Neuronal stem cell (in vitro differentiated cells): ENCODE data around the gene ABCB4.
A peak's percentile ranks its signal among the peaks of the same experiment; 100 is the strongest.

Experiments
- DNase-seq: peaks from one replicate; pipeline ENCODE4 v3.0.0-alpha.2; 2013; ENCODE audit warnings: low spot score
- H2AFZ ChIP-seq: one replicate; pipeline ENCODE4 v1.6.1; 2013; ENCODE audit warnings: mild to moderate bottlenecking, low read length, inconsistent platforms
- H2AK5ac ChIP-seq: 2 replicates; pipeline ENCODE4 v1.6.1; 2013; ENCODE audit warnings: low read depth, mild to moderate bottlenecking, inconsistent platforms, low read length, moderate library complexity, mixed read lengths
- H2BK120ac ChIP-seq: 2 replicates; pipeline ENCODE4 v1.6.1; 2013; ENCODE audit warnings: low read depth, mild to moderate bottlenecking, inconsistent platforms, low read length, moderate library complexity, mixed read lengths
- H2BK12ac ChIP-seq: one replicate; pipeline ENCODE4 v1.6.1; 2013; ENCODE audit warnings: low read length, inconsistent platforms
- H2BK15ac ChIP-seq: 2 replicates; pipeline ENCODE4 v1.6.1; 2013; ENCODE audit warnings: mild to moderate bottlenecking, low read length, inconsistent platforms, mixed read lengths
- H2BK5ac ChIP-seq: one replicate; pipeline ENCODE4 v1.6.1; 2013; ENCODE audit warnings: inconsistent platforms, mild to moderate bottlenecking, low read length, moderate library complexity
- H3K14ac ChIP-seq: one replicate; pipeline ENCODE4 v1.6.1; 2013; ENCODE audit warnings: low read length, inconsistent platforms
- H3K18ac ChIP-seq: 2 replicates; pipeline ENCODE4 v1.6.1; 2013; ENCODE audit warnings: low read length, inconsistent platforms
- H3K23ac ChIP-seq: 2 replicates; pipeline ENCODE4 v1.6.1; 2013; ENCODE audit warnings: low read depth, mild to moderate bottlenecking, mixed read lengths, low read length, inconsistent platforms; ENCODE audit not compliant: poor library complexity
- H3K27ac ChIP-seq: replicated peaks from 3 replicates; pipeline ENCODE4 v1.5.1; 2013; ENCODE audit warnings: low read length, inconsistent platforms
- H3K27me3 ChIP-seq, 3 experiments: 2 replicates each; pipeline ENCODE4 v1.6.1; 2013; ENCODE audit warnings: low read length in 3 of 3, mild to moderate bottlenecking in 2 of 3, inconsistent platforms in 1 of 3, low read depth in 1 of 3, mixed read lengths in 1 of 3, moderate library complexity in 1 of 3; ENCODE audit not compliant: control insufficient read depth in 3 of 3, insufficient read depth in 3 of 3
- H3K36me3 ChIP-seq, 2 donors: replicated peaks in 1 of 2; 2 replicates each; pipeline ENCODE4 v1.6.1; 2013; ENCODE audit warnings: low read length in 2 of 2; ENCODE audit not compliant: control insufficient read depth in 2 of 2, insufficient read depth in 2 of 2
- H3K4ac ChIP-seq: 2 replicates; pipeline ENCODE4 v1.6.1; 2013; ENCODE audit warnings: inconsistent platforms, mild to moderate bottlenecking, low read length, moderate library complexity
- H3K4me1 ChIP-seq, 2 donors: 1 replicate in 1 of 2; 2 replicates in 1 of 2; pipeline ENCODE4 v1.6.1; 2013; ENCODE audit warnings: low read length in 2 of 2, low read depth in 1 of 2; ENCODE audit not compliant: control insufficient read depth in 2 of 2, insufficient read depth in 1 of 2
- H3K4me2 ChIP-seq: one replicate; pipeline ENCODE4 v1.6.1; 2013; ENCODE audit warnings: mild to moderate bottlenecking, low read length, inconsistent platforms; ENCODE audit not compliant: insufficient read depth, poor library complexity, severe bottlenecking
- H3K4me3 ChIP-seq, 2 donors: 2 replicates each; pipeline ENCODE4 v1.5.1; 2013; ENCODE audit warnings: low read length in 2 of 2, mild to moderate bottlenecking in 2 of 2, inconsistent platforms in 1 of 2, moderate library complexity in 1 of 2
- H3K79me1 ChIP-seq: one replicate; pipeline ENCODE4 v1.6.1; 2013; ENCODE audit warnings: low read depth, mild to moderate bottlenecking, inconsistent platforms, low read length, moderate library complexity
- H3K9ac ChIP-seq: one replicate; pipeline ENCODE4 v1.6.1; 2013; ENCODE audit warnings: mild to moderate bottlenecking, low read depth, low read length, inconsistent platforms; ENCODE audit not compliant: poor library complexity
- H3K9me3 ChIP-seq, 2 donors: replicated peaks in 1 of 2; 2 replicates each; pipeline versions ENCODE3 to v1.6.1; 2013; ENCODE audit warnings: low read length in 2 of 2, mild to moderate bottlenecking in 2 of 2, inconsistent platforms in 1 of 2, low read depth in 1 of 2, mixed read lengths in 1 of 2, moderate library complexity in 1 of 2; ENCODE audit not compliant: control insufficient read depth in 2 of 2, insufficient read depth in 1 of 2
- H4K8ac ChIP-seq: one replicate; pipeline ENCODE4 v1.6.1; 2013; ENCODE audit warnings: low read depth, mild to moderate bottlenecking, inconsistent platforms, low read length, moderate library complexity
- H4K91ac ChIP-seq: one replicate; pipeline ENCODE4 v1.6.1; 2013; ENCODE audit warnings: low read length, low read depth, mild to moderate bottlenecking, inconsistent platforms; ENCODE audit not compliant: poor library complexity
- WGBS, 2 donors: extraction: QIAGEN DNeasy Blood & Tissue Kit; methylation state at CpG; one replicate each; pipeline ENCODE4 v1.1.7; 2013; ENCODE audit warnings: missing lambda C conversion rate in 2 of 2, mixed read lengths in 1 of 2; ENCODE audit not compliant: insufficient read length in 2 of 2, insufficient replicate concordance in 1 of 2; ENCODE audit errors: extremely low coverage in 2 of 2; 5-methylcytosine and 5-hydroxymethylcytosine counted together

ABCB4 gene

DNA sequence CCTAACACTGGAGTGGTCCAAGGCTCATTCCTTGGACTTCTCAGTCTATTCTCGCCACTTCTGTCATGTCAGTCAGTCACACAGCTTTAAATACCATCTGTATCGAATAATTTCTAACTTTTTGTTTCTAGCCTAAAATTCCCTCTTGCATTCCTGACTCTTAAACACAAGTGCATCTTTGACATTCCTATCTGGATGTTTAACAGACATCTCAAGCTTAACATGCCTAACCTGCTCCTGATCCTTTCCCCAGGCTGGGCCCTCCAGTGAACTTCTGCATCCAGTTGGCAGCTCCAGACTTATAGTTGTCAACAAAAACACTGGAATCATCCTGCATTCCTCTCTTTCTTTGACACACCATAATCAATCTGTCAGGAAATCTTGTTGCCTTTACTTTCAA, 4.5 kb upstream of the ABCB4 start:
- Histone ChIP-seq H3K4me1 (peaks cover 2 to 20% of the 10 kb centered on the region in 2 donors), H4K91ac (no peak overlapping the region), H3K79me1 (no peaks in the 10 kb centered on the region), H3K4me3 (no peak overlapping the region), H3K27ac (no peak overlapping the region), H3K14ac (no peak overlapping the region), H2AK5ac (no peak overlapping the region), H3K9me3 (peaks cover 0 to 6% of the 10 kb centered on the region in 2 donors), H3K27me3 (peaks cover 0 to 15% (median 0%) of the 10 kb centered on the region in 3 experiments), H3K9ac (no peak overlapping the region), H2BK15ac (no peak overlapping the region), H3K4me2 (no peak overlapping the region), H2BK120ac (no peak overlapping the region), H4K8ac (no peak overlapping the region), H2BK5ac (no peak overlapping the region), H2AFZ (peak overlapping the region; percentile 69), H3K18ac (no peak overlapping the region), H2BK12ac (no peak overlapping the region), H3K23ac (no peak overlapping the region), H3K36me3 (no peaks in the 10 kb centered on the region), H3K4ac (no peak overlapping the region)
- WGBS, 2 donors, result no CpG with 5 or more reads among the region's 2 CpGs
- no peak for DNase-seq

DNA sequence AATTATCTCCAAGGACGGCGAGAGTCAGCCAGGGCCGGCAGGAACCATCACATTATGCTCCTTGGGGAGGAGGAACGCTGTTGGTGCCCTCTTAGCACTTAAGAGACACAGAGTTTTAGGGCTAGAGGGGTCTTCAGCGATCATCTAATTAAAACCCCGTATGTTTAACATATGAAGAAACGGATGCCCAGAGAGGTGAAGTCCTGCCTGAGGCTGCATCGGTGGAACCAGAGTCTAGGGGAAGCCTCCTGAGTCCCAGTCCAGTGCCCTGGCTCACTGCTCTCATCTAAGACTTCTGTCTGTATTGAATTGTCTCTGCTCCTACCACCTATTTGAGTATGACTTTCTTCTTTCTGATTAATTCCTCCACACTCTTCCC, 688 bp upstream of the ABCB4 start:
- no peak overlapping the region for H4K8ac ChIP-seq
- peaks cover 0 to 18% (median 0%) of the 10 kb centered on the region in 3 experiments for H3K27me3 ChIP-seq
- H2BK15ac ChIP-seq, result peak overlapping the region; percentile 56
- no peak for DNase-seq
- no peak overlapping the region for H2BK120ac ChIP-seq
- peaks cover 4 to 34% of the 10 kb centered on the region in 2 donors for H3K4me1 ChIP-seq
- no peak overlapping the region for H3K14ac ChIP-seq
- no peak overlapping the region for H4K91ac ChIP-seq
- H3K79me1 ChIP-seq, result no peaks in the 10 kb centered on the region
- H2AK5ac ChIP-seq, result no peak overlapping the region
- H3K4me2 ChIP-seq, result peak overlapping the region; percentile 84
- H2BK5ac ChIP-seq, result no peak overlapping the region
- H2BK12ac ChIP-seq, result peak overlapping the region; percentile 27
- no peak overlapping the region for H3K27ac ChIP-seq
- H3K9me3 ChIP-seq, result peaks cover 0 to 6% of the 10 kb centered on the region in 2 donors
- peak overlapping the region; percentile 54 for H3K18ac ChIP-seq
- WGBS, 2 donors, result no CpG with 5 or more reads among the region's 8 CpGs
- H3K23ac ChIP-seq, result peak overlapping the region; percentile 32
- H3K9ac ChIP-seq, result no peak overlapping the region
- H3K4me3 ChIP-seq, result no peak overlapping the region
- no peaks in the 10 kb centered on the region for H3K36me3 ChIP-seq
- H3K4ac ChIP-seq, result no peak overlapping the region
- no peak overlapping the region for H2AFZ ChIP-seq

DNA sequence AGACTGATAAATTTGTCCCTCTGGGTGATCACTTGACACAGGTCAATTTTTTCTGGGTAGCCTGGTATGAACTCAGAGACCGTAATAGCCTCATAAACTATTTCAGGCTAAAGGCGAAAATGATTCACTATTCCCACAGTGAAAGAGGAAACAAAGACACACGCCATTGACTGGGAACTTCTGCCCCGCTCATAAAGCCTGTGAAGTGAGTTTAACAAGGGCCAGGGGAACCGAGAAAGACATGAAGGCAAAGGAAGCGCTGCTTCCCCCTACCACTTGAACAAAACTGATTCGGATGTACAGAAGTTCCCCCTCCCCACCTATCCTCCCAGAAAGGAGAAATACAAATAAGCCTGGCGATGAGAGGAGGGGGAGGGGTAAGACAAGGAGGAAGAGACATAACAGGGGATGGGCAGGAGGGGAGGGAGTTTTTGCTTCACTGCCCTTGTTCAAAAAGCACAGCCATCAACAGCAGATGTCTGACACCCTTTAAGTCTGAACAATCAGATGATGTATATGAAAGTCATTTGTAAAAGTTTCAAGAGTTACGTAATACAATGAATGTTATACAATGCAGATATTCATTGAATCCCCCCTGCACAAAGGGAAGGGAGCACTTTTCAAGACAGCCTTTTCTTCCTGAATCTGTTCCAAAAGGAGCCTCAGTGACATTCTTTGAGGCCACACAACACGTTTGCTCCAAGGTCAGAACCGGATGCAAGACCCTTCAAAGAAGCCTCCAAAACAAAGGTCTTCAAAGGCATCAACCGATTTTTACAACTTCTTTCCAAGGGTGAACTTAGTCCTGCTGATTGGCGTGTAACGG, 734 bp downstream of the ABCB4 start:
- H2AK5ac ChIP-seq, result peak overlapping the region; percentile 70
- peak overlapping the region; percentile 87 for H3K9ac ChIP-seq
- H3K79me1 ChIP-seq, result no peaks in the 10 kb centered on the region
- H3K18ac ChIP-seq, result peak overlapping the region; percentile 97
- no peak overlapping the region for H2BK5ac ChIP-seq
- no peak overlapping the region for H4K91ac ChIP-seq
- H3K4ac ChIP-seq, result no peak overlapping the region
- DNase-seq, result no peak
- H3K27me3 ChIP-seq, result peaks cover 0 to 18% (median 0%) of the 10 kb centered on the region in 3 experiments
- peak overlapping the region; percentile 50 for H3K23ac ChIP-seq
- no peak overlapping the region for H4K8ac ChIP-seq
- no peak overlapping the region for H2BK12ac ChIP-seq
- H2BK120ac ChIP-seq, result no peak overlapping the region
- H2BK15ac ChIP-seq, result peak overlapping the region; percentile 56
- H3K36me3 ChIP-seq, result no peaks in the 10 kb centered on the region
- H3K4me3 ChIP-seq, result peak overlapping the region; percentile 25 to 72
- H3K4me1 ChIP-seq, result peaks cover 4 to 25% of the 10 kb centered on the region in 2 donors
- peaks cover 0 to 6% of the 10 kb centered on the region in 2 donors for H3K9me3 ChIP-seq
- peak overlapping the region; percentile 80 for H2AFZ ChIP-seq
- no peak overlapping the region for H3K27ac ChIP-seq
- H3K14ac ChIP-seq, result peak overlapping the region; percentile 85
- no CpG with 5 or more reads among the region's 14 CpGs for whole genome bisulfite sequencing, 2 donors
- H3K4me2 ChIP-seq, result peak overlapping the region; percentile 84

DNA sequence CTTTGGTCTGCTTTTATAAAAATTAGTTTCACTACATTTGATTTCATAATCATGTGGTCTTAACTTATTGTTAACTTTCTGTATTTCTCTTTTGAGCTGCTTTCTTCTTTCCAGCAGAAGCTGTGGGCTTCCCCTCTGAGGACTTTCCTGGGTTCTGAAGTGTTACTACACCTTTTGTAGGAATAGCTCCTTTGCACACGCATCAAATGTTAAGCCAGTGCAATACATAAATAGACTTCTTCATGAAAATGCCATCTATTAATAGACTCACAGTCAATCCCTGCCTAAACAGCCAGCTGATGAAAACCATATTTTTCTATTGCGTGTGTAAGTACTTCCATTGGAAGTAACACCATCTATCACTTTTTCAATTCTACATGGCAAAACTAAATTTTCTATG, 1.5 kb downstream of the ABCB4 start:
- Histone ChIP-seq H3K4me1 (peaks cover 4 to 18% of the 10 kb centered on the region in 2 donors), H3K4ac (no peak overlapping the region), H3K27ac (no peak overlapping the region), H3K14ac (no peak overlapping the region), H3K23ac (no peak overlapping the region), H2BK5ac (no peak overlapping the region), H3K4me2 (no peak overlapping the region), H2BK15ac (no peak overlapping the region), H2AFZ (peak overlapping the region; percentile 80), H3K27me3 (peaks cover 0 to 18% (median 0%) of the 10 kb centered on the region in 3 experiments), H4K91ac (no peak overlapping the region), H2BK120ac (no peak overlapping the region), H3K9me3 (peaks cover 0 to 6% of the 10 kb centered on the region in 2 donors), H3K9ac (no peak overlapping the region), H3K79me1 (no peaks in the 10 kb centered on the region), H2BK12ac (no peak overlapping the region), H4K8ac (no peak overlapping the region), H3K18ac (no peak overlapping the region), H2AK5ac (no peak overlapping the region), H3K4me3 (no peak overlapping the region), H3K36me3 (no peaks in the 10 kb centered on the region)
- no peak for DNase-seq
- no CpG with 5 or more reads among the region's 2 CpGs for WGBS, 2 donors
